GM12874 (cell line): ENCODE measurements around the gene LMF1.

Experiments used
- TF ChIP-seq, protein P1 (sequence below): IDR thresholded peaks from 2 replicates; pipeline ENCODE4 v1.5.1; 2011; ENCODE audit warnings: low read depth, mild to moderate bottlenecking, control low read depth, low read length, moderate library complexity; ENCODE audit not compliant: insufficient read depth

The LMF1 gene

DNA sequence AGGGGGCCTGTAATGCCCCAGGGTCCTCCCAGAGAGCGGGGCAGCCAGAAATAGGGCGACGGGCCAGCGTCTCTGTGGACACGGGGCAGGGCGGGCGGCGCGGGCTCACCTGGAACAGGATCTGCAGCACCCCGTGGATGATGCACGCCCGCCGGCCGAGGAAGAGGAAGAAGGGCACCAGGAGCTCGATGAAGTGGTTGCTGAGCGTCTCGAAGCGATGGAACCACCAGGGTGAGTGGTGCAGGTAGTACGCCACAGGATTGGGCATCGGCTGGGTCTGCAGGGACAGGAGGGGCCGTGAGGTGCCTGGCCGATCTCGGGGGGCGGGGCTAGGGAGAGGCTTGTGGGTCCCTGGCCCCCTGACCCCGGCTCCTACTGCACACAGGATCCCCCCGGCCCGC, 91.3 kb downstream of the LMF1 start:
- TF ChIP-seq, protein P1, sequence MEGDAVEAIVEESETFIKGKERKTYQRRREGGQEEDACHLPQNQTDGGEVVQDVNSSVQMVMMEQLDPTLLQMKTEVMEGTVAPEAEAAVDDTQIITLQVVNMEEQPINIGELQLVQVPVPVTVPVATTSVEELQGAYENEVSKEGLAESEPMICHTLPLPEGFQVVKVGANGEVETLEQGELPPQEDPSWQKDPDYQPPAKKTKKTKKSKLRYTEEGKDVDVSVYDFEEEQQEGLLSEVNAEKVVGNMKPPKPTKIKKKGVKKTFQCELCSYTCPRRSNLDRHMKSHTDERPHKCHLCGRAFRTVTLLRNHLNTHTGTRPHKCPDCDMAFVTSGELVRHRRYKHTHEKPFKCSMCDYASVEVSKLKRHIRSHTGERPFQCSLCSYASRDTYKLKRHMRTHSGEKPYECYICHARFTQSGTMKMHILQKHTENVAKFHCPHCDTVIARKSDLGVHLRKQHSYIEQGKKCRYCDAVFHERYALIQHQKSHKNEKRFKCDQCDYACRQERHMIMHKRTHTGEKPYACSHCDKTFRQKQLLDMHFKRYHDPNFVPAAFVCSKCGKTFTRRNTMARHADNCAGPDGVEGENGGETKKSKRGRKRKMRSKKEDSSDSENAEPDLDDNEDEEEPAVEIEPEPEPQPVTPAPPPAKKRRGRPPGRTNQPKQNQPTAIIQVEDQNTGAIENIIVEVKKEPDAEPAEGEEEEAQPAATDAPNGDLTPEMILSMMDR = no peak

DNA sequence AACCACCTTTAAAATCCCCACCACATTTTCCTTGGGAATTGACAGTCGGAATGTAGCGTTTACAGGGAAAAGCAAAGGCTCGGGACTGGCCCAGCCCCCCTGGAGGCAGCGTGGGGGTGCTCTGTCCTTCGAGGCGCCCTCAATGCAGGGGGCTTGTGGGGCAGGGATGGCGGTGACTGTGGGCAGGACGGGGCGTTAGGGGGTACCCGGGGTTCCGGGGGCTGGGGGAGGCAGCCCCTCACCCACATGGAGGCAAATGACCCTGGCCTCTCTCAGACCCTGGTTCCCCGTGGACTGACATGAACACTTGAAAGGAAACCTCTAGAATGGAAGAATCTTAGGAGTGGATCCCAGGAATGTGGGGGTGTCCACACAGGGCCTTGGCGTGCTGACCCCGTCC, 91.9 kb downstream of the LMF1 start:
- TF ChIP-seq, protein P1 = no peak

DNA sequence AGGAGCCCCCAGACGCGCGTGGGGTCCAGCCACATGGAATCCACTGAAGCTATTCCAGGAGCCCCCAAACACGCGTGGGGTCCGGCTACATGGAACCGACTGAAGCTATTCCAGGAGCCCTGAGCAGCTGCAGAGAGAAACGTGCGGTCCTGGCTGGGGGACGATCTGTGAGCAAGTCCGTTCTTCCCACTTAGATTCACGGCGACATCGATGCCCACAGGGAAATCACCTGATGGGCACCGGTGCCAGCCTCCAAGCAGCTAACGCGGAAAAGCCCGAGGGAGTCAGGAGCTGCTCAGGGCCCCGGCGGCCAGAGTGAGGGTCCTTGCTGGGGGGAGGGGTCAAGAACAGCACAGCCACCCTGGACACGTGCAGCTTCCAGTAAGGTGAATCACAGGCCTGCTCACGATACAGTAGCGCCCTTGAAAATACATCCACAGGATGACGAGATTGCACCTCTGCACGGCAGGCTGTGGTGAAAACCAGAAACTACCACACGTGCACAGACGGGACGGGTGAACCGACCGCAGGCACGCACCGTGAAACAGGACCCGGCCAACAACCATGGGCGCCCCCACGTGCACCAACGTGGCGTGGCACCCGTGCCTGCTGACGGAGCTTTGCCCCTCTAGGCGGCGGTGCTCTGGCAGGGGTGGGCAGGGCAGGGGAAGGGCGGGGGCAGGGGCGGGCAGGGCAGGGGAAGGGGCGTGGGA, 92.6 kb downstream of the LMF1 start:
- TF ChIP-seq, protein P1 = no peak

DNA sequence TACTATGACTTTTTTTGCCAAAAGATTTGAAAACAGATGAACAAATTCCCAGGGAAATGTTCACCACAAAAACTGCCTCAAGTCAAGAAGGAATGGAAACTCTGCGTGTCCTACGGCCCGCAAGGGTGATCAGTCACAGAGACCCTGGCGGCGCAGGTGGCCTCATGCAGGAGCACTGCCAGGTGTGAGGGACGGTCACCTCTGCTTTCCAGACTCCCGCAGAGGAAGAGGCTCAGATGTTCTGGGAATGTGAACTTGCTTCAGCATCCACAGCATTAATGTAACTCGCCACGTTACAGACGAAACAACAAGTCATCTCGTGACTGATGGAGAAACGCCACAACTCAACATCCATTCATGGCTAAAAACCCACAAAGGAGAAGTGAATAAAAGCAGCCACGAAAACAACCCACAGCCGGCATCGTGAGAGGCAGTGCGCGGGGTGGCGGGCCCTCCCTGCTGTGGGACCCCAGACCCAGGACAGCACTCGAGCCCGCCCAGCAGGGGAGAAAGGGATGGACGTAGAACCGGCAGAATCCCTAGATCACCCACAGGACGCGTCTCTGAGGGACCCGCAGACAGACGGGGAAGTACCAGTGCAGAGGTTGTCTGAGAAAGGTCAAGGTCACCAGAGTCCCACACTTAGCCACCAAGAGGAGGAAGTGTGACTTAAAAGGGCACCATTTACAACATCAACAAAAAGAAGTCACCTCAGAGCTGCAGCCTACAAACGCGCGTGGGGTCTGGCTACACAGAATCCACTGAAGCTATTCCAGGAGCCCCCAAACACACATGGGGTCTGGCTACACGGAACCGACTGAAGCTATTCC, 93.3 kb downstream of the LMF1 start:
- TF ChIP-seq, protein P1 = no peak

DNA sequence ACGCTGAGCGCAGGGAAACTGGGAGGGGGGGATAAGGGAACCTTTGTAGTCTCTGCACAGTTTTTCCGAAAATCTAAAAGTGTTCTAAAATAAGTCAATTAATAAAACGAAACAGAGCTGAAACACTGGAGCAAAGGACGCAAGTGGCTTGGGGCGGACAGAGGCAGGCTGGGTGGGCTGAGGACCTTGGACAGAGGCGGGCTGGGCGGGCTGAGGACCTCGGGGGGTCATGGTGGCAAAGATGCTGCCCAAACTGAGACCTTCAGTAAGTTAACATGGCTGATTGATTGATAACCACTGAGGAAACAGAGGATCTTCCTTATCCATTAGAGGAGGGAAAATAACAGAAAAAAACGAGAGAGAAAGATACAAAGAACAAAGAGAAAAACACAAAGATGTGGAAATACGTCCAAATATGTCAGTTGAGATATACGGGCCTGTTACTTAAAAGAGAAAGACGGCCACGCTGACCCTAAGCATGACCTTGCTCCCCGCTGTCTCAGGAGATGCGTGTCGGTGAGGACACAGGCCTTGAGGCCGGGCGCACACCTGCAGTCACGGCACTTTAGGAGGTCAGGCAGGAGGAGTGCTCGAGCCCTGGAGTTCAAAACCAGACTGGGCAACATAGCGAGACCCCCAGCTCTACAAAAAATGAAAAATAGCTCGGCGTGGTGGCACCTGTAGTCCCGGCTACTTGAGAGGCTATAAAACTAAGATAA, 94.1 kb downstream of the LMF1 start:
- TF ChIP-seq, protein P1 = no peak

DNA sequence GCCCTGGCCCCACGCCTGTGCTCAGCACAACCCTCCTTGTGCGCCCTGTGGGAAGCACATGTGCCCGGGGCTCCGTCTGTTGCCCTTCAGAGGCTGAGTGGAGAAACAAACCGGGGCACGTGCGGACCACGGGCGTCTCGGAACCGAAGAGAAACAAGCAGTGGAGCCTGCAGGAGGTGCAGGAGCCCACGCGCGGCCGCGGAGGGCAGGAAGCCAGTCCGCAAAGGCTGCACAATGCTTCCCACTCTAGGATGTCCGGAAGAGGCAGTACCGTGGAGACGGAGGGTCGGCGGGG, 94.8 kb downstream of the LMF1 start:
- TF ChIP-seq, protein P1 = no peak
